Measurements from ENCODE around the gene TRAK1. TPM values are rescaled to one million over a fixed set of nuclear protein-coding genes. Genes with fewer than 3 reads are reported as not detected.

TRAK1 gene
- total and polyA plus RNA-seq, 5 donors, result 91.7 to 249 (median 223) TPM

DNA sequence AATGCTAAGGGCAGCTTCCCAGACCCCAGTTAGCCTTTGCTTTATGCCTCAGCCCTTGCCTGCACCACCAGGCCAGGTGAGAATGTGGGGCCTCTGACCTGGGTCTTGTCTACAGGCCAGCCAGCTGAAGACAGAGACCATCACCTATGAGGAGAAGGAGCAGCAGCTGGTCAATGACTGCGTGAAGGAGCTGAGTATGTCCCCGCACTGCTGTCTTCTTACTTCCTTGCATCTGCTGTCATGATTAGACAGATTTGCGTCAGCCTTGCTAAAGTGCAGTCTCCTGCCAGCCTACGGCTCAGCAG lies 100.2 kb downstream of the TRAK1 start:
- no peaks in the 10 kb centered on the region for H3K27me3 ChIP-seq (ENCODE audit: control insufficient read depth, insufficient read depth)
- no peak overlapping the region for H3K4me3 ChIP-seq (ENCODE audit: low read length)
- WGBS, result 82% methylated on average over 4 of the region's 4 CpGs
- H3K27ac ChIP-seq (ENCODE audit: low read length), result no peak overlapping the region
- peaks cover 5% of the 10 kb centered on the region for H3K4me1 ChIP-seq (ENCODE audit: control insufficient read depth, insufficient read depth, low read length)
- intact Hi-C loops (cut with DNase I), result loop anchor here in 3 of 4 donors (5.0 to 10.0 kb wide), 4 partner anchors 74 to 297 kb away; no protein-coding TSS in a partner anchor
- H3K9me3 ChIP-seq (ENCODE audit: control insufficient read depth, low read length), result no peaks in the 10 kb centered on the region
- ATAC-seq (no peak), DNase-seq (no peak)

DNA sequence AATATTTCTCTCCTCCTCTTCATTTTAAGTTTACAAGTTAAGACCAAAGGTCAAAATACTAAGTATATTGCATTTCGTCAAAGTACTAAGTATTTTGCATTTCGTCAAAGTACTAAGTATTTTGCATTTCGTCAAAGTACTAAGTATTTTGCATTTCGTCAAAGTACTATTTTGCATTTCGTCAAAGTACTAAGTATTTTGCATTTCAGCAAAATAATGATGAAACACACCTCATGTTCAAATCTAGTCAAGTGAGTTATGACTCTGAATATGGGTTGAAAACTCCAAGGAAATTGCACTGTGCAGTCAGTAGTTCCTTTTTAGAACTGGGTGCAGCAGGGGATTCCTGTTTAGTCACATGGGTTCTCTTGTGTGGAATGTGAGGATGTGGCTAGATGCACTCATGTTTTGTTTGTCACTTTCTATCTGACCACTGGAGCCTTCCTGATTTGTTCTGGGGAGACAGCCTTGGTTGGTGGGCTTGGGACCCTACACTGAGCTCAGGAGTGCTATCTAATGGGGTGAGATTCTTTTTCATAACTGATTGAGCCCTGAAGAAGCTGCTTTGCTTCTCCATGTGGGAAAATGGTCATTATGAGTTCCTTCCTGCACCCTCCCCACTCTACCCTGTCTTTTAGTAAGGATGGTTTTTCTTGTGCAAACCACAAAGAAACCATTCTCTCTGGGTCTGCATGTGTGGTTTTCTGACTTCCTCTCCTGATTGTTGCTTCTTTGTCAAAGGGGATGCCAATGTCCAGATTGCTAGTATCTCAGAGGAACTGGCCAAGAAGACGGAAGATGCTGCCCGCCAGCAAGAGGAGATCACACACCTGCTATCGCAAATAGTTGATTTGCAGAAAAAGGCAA lies 101.4 kb downstream of the TRAK1 start:
- Histone ChIP-seq H3K27ac (ENCODE audit: low read length) (no peak overlapping the region), H3K4me1 (ENCODE audit: control insufficient read depth, insufficient read depth, low read length) (peaks cover 5% of the 10 kb centered on the region), H3K4me3 (ENCODE audit: low read length) (no peak overlapping the region), H3K9me3 (ENCODE audit: control insufficient read depth, low read length) (no peaks in the 10 kb centered on the region), H3K27me3 (ENCODE audit: control insufficient read depth, insufficient read depth) (no peaks in the 10 kb centered on the region)
- 88% methylated on average over 8 of the region's 8 CpGs for WGBS
- intact Hi-C loops (cut with DNase I), result loop anchor here in 3 of 4 donors (5.0 to 10.0 kb wide), 4 partner anchors 75 to 298 kb away; no protein-coding TSS in a partner anchor
- DNase-seq, result no peak
- no peak for ATAC-seq

DNA sequence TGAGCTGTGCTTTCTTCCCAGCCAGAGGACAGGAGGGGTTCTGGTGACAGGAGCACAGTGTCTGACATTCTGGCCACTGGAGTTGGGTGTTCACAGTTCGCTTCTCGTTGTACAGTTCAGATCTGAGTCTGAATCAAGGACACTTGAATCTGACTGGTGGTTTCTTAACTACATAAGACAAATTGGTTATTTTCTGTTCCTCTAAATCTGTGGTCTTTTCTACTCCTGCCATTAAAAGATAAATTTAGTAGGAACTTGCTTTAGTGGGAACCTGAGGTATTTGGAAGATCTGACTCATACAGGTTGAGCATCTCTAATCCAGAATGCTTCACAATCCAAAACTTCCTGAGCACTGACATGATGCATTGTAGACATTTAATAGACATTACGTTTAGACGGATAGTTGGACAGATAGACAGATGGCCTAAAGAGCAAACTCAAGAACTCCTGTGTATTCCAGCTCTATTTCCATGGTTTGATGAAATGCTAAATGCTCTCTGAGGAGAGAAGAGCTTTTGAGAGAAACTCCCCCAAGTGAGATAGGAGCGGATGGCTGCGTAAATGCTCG lies 103.9 kb downstream of the TRAK1 start:
- no peak for ATAC-seq
- Histone ChIP-seq H3K9me3 (ENCODE audit: control insufficient read depth, low read length) (no peaks in the 10 kb centered on the region), H3K27me3 (ENCODE audit: control insufficient read depth, insufficient read depth) (no peaks in the 10 kb centered on the region), H3K4me1 (ENCODE audit: control insufficient read depth, insufficient read depth, low read length) (no peaks in the 10 kb centered on the region), H3K27ac (ENCODE audit: low read length) (no peak overlapping the region), H3K4me3 (ENCODE audit: low read length) (no peak overlapping the region)
- intact Hi-C loops (cut with DNase I), result loop anchor here in 3 of 4 donors (5.0 to 10.0 kb wide), 4 partner anchors 78 to 300 kb away; no protein-coding TSS in a partner anchor
- no peak for DNase-seq
- 92% methylated on average over 7 of the region's 7 CpGs for WGBS

DNA sequence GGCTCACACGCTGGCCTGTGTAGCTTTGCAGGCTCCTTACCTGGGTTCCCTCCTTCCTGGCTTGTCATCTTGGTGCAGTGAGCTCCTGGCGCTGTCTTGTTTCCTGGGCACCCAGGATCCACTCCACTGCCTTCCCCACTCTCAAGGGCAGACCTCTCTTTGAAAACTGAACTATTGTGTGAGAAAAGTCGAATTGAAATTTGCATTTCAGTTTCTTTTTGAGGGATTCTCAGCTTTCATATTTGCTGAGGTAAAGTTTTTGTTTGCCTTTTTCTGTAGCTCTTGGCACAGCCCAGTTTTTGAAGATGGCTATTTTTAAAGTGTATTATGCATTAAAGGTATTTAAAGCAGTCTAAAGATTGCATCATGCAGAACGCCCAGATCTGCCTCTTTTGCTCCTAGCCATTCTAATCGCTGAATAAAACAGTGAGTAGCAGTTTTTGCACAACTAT lies 104.7 kb downstream of the TRAK1 start:
- WGBS, result 72% methylated on average over 5 of the region's 5 CpGs
- intact Hi-C loops (cut with DNase I), result loop anchor here in 2 of 4 donors (10.0 kb wide), 2 partner anchors 181 to 301 kb away; no protein-coding TSS in a partner anchor
- Histone ChIP-seq H3K4me3 (ENCODE audit: low read length) (no peak overlapping the region), H3K9me3 (ENCODE audit: control insufficient read depth, low read length) (no peaks in the 10 kb centered on the region), H3K4me1 (ENCODE audit: control insufficient read depth, insufficient read depth, low read length) (no peaks in the 10 kb centered on the region), H3K27me3 (ENCODE audit: control insufficient read depth, insufficient read depth) (no peaks in the 10 kb centered on the region), H3K27ac (ENCODE audit: low read length) (no peak overlapping the region)
- no peak for DNase-seq
- ATAC-seq, result no peak

DNA sequence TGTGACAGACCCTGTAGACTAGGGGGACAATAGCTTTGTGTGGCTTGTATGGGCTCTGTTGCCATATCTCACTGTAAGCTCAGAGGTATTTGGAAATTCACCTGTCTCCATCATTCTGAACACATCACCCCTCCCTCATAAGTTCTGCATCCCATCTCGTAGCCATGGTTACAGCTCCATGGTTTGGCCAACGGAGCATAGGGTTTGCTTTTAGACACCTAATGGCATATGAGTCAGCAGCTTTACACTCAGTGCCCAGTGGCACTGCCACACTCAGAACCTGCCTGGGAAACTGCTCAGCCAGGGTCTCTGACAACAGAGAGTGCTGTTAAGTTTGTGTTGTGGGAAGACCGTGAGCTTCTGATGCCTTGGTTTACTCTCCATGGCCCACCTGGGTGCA lies 107.6 kb downstream of the TRAK1 start:
- Histone ChIP-seq H3K4me1 (ENCODE audit: control insufficient read depth, insufficient read depth, low read length) (no peaks in the 10 kb centered on the region), H3K27ac (ENCODE audit: low read length) (no peak overlapping the region), H3K4me3 (ENCODE audit: low read length) (no peak overlapping the region), H3K9me3 (ENCODE audit: control insufficient read depth, low read length) (no peaks in the 10 kb centered on the region), H3K27me3 (ENCODE audit: control insufficient read depth, insufficient read depth) (no peaks in the 10 kb centered on the region)
- DNase-seq (no peak), ATAC-seq (no peak)
- intact Hi-C loops (cut with DNase I), result loop anchor here in 2 of 4 donors (10.0 kb wide), 2 partner anchors 184 to 304 kb away; no protein-coding TSS in a partner anchor
- WGBS, result 92% methylated on average over 3 of the region's 3 CpGs

DNA sequence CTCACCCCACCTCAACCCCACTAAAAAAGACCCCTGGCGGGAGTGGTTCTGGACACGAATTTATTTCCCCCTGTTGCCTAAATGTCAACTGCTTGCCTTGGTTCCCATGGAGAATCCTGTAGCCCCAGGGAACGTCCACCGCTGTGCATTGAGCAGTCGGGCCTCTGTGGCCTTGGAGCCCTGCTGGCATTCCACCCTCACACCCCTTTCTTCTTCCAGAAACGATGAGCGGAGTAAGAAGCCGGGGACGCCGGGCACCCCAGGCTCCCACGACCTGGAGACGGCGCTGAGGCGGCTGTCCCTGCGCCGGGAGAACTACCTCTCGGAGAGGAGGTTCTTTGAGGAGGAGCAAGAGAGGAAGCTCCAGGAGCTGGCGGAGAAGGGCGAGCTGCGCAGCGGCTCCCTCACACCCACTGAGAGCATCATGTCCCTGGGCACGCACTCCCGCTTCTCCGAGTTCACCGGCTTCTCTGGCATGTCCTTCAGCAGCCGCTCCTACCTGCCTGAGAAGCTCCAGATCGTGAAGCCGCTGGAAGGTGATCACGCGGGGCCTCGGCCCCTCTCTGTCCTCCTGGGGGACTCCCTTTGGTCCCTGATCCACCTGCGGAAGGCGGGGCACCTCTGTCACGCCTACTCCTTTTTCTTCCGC lies 111.2 kb downstream of the TRAK1 start:
- H3K4me1 ChIP-seq (ENCODE audit: control insufficient read depth, insufficient read depth, low read length), result no peaks in the 10 kb centered on the region
- no peaks in the 10 kb centered on the region for H3K9me3 ChIP-seq (ENCODE audit: control insufficient read depth, low read length)
- H3K4me3 ChIP-seq (ENCODE audit: low read length), result no peak overlapping the region
- DNase-seq (no peak), ATAC-seq (no peak)
- 92% methylated on average over 35 of the region's 35 CpGs for whole genome bisulfite sequencing
- H3K27ac ChIP-seq (ENCODE audit: low read length), result no peak overlapping the region
- intact Hi-C loops (cut with DNase I), result no loop called here
- no peaks in the 10 kb centered on the region for H3K27me3 ChIP-seq (ENCODE audit: control insufficient read depth, insufficient read depth)

DNA sequence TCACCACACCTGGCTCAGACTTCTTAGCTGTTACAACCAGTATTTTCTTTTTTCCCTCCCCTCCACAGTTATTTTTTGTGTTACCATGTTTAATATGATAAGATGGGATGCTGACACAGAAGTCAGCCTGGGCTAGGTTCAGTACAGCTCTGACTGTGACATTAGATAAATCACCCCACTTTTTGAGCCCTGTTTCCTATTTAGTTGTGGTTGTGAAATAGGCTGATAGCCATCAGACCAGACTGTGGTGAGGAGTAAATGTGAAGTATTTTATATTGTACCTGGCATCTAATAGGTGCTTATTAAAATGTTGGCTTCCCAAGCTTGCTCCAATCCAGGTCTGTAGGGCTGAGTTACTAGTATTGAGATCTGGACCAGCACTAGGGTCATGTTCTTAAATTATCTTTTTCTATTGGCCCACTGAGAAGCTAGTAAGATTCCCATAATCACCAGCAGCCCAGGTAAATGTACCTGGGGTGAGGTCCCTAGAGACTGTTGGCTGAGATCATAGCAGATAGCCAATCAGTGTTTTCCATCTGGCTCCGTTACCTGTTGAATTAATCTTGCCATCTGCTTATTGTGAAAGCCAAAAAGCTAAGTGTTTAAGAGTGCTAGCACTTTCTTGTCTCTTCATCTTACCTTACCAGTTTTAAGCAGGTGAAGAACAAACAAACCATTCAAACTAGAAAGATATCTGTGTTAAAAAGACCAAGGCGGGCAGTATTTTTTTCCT lies 113.9 kb downstream of the TRAK1 start:
- DNase-seq, result no peak
- Histone ChIP-seq H3K27ac (ENCODE audit: low read length) (no peak overlapping the region), H3K4me3 (ENCODE audit: low read length) (no peak overlapping the region), H3K4me1 (ENCODE audit: control insufficient read depth, insufficient read depth, low read length) (no peaks in the 10 kb centered on the region), H3K27me3 (ENCODE audit: control insufficient read depth, insufficient read depth) (no peaks in the 10 kb centered on the region), H3K9me3 (ENCODE audit: control insufficient read depth, low read length) (no peaks in the 10 kb centered on the region)
- ATAC-seq, result no peak
- 97% methylated on average over 2 of the region's 2 CpGs for WGBS
- intact Hi-C loops (cut with DNase I), result no loop called here

DNA sequence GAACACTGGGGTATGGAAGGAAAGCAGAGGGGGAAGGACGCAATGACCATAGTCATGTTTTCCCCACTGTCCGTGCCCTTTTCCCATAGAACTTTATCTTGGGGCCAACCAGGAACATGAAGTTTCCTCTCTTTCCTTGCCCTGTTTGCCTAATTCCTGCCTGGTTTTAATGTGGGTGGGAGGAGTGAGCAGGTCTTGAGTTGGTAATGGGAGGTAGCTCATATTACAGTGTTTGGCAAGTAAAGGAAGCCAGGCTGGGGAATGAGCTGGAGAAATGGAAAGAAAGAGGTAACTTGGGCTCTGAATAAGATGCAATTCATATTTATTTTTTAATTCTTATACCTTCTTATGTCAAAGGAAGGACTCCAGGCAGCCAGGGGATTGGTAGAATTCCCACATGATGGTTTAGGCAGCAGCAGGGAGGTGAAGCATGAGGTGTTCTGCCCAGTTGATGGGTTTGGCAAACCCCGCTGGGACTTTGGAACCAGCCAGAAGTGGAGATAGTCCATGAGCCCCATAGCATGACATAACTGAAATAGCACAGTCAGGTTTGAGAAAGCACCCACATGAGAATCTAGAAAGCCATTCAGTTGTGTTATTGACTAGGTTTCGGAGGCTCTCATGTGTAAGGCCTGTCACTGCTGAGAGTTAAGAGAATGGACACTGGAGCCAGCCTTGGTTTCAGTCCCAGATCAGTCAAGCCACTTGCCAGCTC lies 114.8 kb downstream of the TRAK1 start:
- ATAC-seq, result no peak
- Histone ChIP-seq H3K4me1 (ENCODE audit: control insufficient read depth, insufficient read depth, low read length) (no peaks in the 10 kb centered on the region), H3K27me3 (ENCODE audit: control insufficient read depth, insufficient read depth) (no peaks in the 10 kb centered on the region), H3K27ac (ENCODE audit: low read length) (no peak overlapping the region), H3K9me3 (ENCODE audit: control insufficient read depth, low read length) (no peaks in the 10 kb centered on the region), H3K4me3 (ENCODE audit: low read length) (no peak overlapping the region)
- WGBS, result 97% methylated on average over 4 of the region's 4 CpGs
- intact Hi-C loops (cut with DNase I), result no loop called here
- no peak for DNase-seq

DNA sequence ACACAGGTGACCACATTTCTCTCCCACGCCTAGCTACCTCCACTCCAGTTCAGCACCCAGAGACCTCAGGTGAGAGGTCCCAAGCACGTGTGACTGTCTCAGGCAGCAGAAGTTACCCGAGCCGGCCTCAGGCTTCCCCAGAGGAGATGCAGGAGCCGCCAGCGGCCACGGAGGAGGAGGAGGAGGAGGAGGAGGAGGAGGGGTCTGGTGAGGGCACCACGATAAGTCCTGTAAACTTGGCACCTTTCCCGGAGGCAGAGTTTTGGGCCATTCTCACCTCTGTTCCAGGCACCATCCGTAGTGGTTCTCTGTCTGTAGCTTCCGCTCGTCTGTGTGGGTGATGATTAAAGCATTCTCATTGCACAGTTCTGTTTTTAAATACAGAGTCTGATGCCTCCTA lies 118.8 kb downstream of the TRAK1 start:
- H3K27me3 ChIP-seq (ENCODE audit: control insufficient read depth, insufficient read depth), result no peaks in the 10 kb centered on the region
- H3K9me3 ChIP-seq (ENCODE audit: control insufficient read depth, low read length), result no peaks in the 10 kb centered on the region
- 47% methylated on average over 12 of the region's 12 CpGs for WGBS
- ATAC-seq, result peak in 1 of 2 donors; percentile 41
- H3K4me1 ChIP-seq (ENCODE audit: control insufficient read depth, insufficient read depth, low read length), result no peaks in the 10 kb centered on the region
- H3K27ac ChIP-seq (ENCODE audit: low read length), result no peak overlapping the region
- intact Hi-C loops (cut with DNase I), result no loop called here
- no peak overlapping the region for H3K4me3 ChIP-seq (ENCODE audit: low read length)
- DNase-seq, result peak in 1 of 3 donors; percentile 62

DNA sequence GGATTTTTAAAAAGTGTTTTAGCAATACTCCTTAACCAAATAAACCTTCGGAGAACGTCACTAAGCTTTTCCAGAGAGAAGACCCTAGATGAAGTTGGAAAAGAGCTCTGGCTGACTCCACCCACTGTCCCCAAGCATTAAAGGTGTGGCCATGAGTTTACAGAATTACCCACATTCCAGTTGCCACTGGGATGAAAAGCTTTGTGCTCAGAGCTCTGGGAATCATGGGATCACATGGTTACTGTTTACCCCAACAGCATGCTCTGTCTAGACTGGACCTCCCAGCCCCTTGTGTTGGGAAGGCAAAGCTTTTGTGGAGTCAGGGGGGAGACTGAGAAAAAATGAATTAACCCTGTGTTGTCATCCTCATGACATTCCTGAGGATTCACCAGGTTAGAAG lies 119.6 kb downstream of the TRAK1 start:
- Histone ChIP-seq H3K4me3 (ENCODE audit: low read length) (no peak overlapping the region), H3K9me3 (ENCODE audit: control insufficient read depth, low read length) (no peaks in the 10 kb centered on the region), H3K27ac (ENCODE audit: low read length) (no peak overlapping the region), H3K27me3 (ENCODE audit: control insufficient read depth, insufficient read depth) (no peaks in the 10 kb centered on the region), H3K4me1 (ENCODE audit: control insufficient read depth, insufficient read depth, low read length) (no peaks in the 10 kb centered on the region)
- DNase-seq (no peak), ATAC-seq (no peak)
- WGBS, result 46% methylated on average over 2 of the region's 2 CpGs
- intact Hi-C loops (cut with DNase I), result no loop called here

Measured in right cardiac atrium (tissue), 5 donors.